SK-N-SH treated with all-trans-retinoic acid at 6 μM for 48 hours (cell line): ENCODE measurements around the gene CIB1.

ENCODE experiments used
- ATAC-seq: fragments of 200-7000 bp; cut with Tn5 transposase; 3 replicates; pipeline ENCODE4 v1.9.1; 2020; ENCODE audit warnings: mild to moderate bottlenecking, moderate library complexity
- ARNTL ChIP-seq: fragments of 450-650 bp; formaldehyde crosslinking; IDR thresholded peaks from 2 replicates; pipeline ENCODE4 v1.5.0; 2020; ENCODE audit warnings: low read depth, mild to moderate bottlenecking, moderate library complexity, borderline replicate concordance
- CSDC2 ChIP-seq: fragments of 250-450 bp; sonication (Bioruptor Pico); IDR thresholded peaks from 2 replicates; pipeline ENCODE4 v1.5.0; 2020; ENCODE audit warnings: mild to moderate bottlenecking, moderate library complexity
- CSRNP3 ChIP-seq: fragments of 250-450 bp; sonication (Bioruptor Pico); IDR thresholded peaks from 2 replicates; pipeline ENCODE4 v1.5.1; 2021; ENCODE audit warnings: mild to moderate bottlenecking, moderate library complexity
- ESRRG ChIP-seq: fragments of 250-450 bp; sonication (Bioruptor Pico); IDR thresholded peaks from 2 replicates; pipeline ENCODE4 v1.6.1; 2021; ENCODE audit warnings: mild to moderate bottlenecking
- GLIS3 ChIP-seq: fragments of 250-450 bp; sonication (Bioruptor Pico); IDR thresholded peaks from 2 replicates; pipeline ENCODE4 v1.5.0; 2020; ENCODE audit warnings: mild to moderate bottlenecking, moderate library complexity
- ISL1 ChIP-seq: fragments of 250-450 bp; sonication (Bioruptor Pico); IDR thresholded peaks from 2 replicates; pipeline ENCODE4 v2.1.2; 2022; ENCODE audit warnings: mild to moderate bottlenecking, moderate library complexity
- OSR1 ChIP-seq: fragments of 250-450 bp; sonication (Bioruptor Pico); IDR thresholded peaks from 2 replicates; pipeline ENCODE4 v1.8.0; 2022; ENCODE audit warnings: moderate library complexity, mild to moderate bottlenecking, inconsistent platforms
- PATZ1 ChIP-seq: fragments of 250-450 bp; sonication (Bioruptor Pico); IDR thresholded peaks from 2 replicates; pipeline ENCODE4 v1.8.0; 2020; ENCODE audit warnings: mild to moderate bottlenecking, moderate library complexity, borderline replicate concordance
- POU6F1 ChIP-seq: fragments of 250-450 bp; sonication (Bioruptor Pico); IDR thresholded peaks from 2 replicates; pipeline ENCODE4 v1.8.0; 2021; ENCODE audit warnings: low read depth, mild to moderate bottlenecking, moderate library complexity, borderline replicate concordance
- PPARA ChIP-seq: fragments of 250-450 bp; sonication (Bioruptor Pico); IDR thresholded peaks from 2 replicates; pipeline ENCODE4 v1.5.0; 2020; ENCODE audit warnings: mild to moderate bottlenecking, borderline replicate concordance
- RARB ChIP-seq: fragments of 250-450 bp; sonication (Bioruptor Pico); IDR thresholded peaks from 2 replicates; pipeline ENCODE4 v1.8.0; 2021; ENCODE audit warnings: mild to moderate bottlenecking, moderate library complexity
- SNAI2 ChIP-seq: fragments of 250-450 bp; sonication (Bioruptor Pico); IDR thresholded peaks from 2 replicates; pipeline ENCODE4 v1.5.0; 2020; ENCODE audit warnings: mild to moderate bottlenecking, moderate library complexity
- TCF4 ChIP-seq: fragments of 250-450 bp; sonication (Bioruptor Pico); IDR thresholded peaks from 2 replicates; pipeline ENCODE4 v1.8.0; 2021; ENCODE audit warnings: mild to moderate bottlenecking, moderate library complexity, borderline replicate concordance
- TOX ChIP-seq: fragments of 250-450 bp; sonication (Bioruptor Pico); IDR thresholded peaks from 2 replicates; pipeline ENCODE4 v1.8.0; 2021; ENCODE audit warnings: mild to moderate bottlenecking, moderate library complexity, borderline replicate concordance
- ZC3H10 ChIP-seq: fragments of 250-450 bp; sonication (Bioruptor Pico); IDR thresholded peaks from 2 replicates; pipeline ENCODE4 v1.5.1; 2021; ENCODE audit warnings: mild to moderate bottlenecking, moderate library complexity
- ZFP3 ChIP-seq: fragments of 250-450 bp; sonication (Bioruptor Pico); IDR thresholded peaks from 2 replicates; pipeline ENCODE4 v1.5.0; 2020; ENCODE audit warnings: mild to moderate bottlenecking, moderate library complexity
- ZFP30 ChIP-seq: fragments of 450-650 bp; formaldehyde crosslinking; IDR thresholded peaks from 2 replicates; pipeline ENCODE4 v1.5.0; 2022; ENCODE audit warnings: mild to moderate bottlenecking, moderate library complexity
- ZNF565 ChIP-seq: fragments of 450-650 bp; formaldehyde crosslinking; conservative IDR thresholded peaks from 2 replicates; pipeline ENCODE4 v1.5.0; 2020; ENCODE audit warnings: low read depth, mild to moderate bottlenecking, moderate library complexity
- ZNF70 ChIP-seq: fragments of 450-650 bp; formaldehyde crosslinking; IDR thresholded peaks from 2 replicates; pipeline ENCODE4 v1.5.0; 2020; ENCODE audit warnings: mild to moderate bottlenecking, moderate library complexity
- TF ChIP-seq, protein P1 (sequence below): fragments of 250-450 bp; sonication (Bioruptor Pico); IDR thresholded peaks from 2 replicates; pipeline ENCODE4 v1.5.0; 2020; ENCODE audit warnings: mild to moderate bottlenecking, moderate library complexity
- TF ChIP-seq, protein P2 (sequence below): fragments of 250-450 bp; sonication (Bioruptor Pico); IDR thresholded peaks from 2 replicates; pipeline ENCODE4 v1.5.1; 2020; ENCODE audit warnings: low read depth, mild to moderate bottlenecking, moderate library complexity

Gene CIB1

GRCh38 chr15:90232941-90233386, 777 bp downstream of the CIB1 start:
- peak; percentile 13 for ATAC-seq
- TF ChIP-seq ZFP30 (CRISPR knock-in tag) (no peak), ZFP3 (no peak), ESRRG (CRISPR knock-in tag) (no peak), POU6F1 (no peak), ISL1 (CRISPR knock-in tag) (no peak), RARB (CRISPR knock-in tag) (no peak), CSDC2 (CRISPR knock-in tag) (no peak), SNAI2 (CRISPR knock-in tag) (no peak), ZNF70 (CRISPR knock-in tag) (no peak), OSR1 (CRISPR knock-in tag) (no peak), PPARA (CRISPR knock-in tag) (no peak), ARNTL (no peak), CSRNP3 (CRISPR knock-in tag) (no peak), ZNF565 (CRISPR knock-in tag) (no peak), TCF4 (no peak), GLIS3 (no peak)
- TF ChIP-seq, protein P1, sequence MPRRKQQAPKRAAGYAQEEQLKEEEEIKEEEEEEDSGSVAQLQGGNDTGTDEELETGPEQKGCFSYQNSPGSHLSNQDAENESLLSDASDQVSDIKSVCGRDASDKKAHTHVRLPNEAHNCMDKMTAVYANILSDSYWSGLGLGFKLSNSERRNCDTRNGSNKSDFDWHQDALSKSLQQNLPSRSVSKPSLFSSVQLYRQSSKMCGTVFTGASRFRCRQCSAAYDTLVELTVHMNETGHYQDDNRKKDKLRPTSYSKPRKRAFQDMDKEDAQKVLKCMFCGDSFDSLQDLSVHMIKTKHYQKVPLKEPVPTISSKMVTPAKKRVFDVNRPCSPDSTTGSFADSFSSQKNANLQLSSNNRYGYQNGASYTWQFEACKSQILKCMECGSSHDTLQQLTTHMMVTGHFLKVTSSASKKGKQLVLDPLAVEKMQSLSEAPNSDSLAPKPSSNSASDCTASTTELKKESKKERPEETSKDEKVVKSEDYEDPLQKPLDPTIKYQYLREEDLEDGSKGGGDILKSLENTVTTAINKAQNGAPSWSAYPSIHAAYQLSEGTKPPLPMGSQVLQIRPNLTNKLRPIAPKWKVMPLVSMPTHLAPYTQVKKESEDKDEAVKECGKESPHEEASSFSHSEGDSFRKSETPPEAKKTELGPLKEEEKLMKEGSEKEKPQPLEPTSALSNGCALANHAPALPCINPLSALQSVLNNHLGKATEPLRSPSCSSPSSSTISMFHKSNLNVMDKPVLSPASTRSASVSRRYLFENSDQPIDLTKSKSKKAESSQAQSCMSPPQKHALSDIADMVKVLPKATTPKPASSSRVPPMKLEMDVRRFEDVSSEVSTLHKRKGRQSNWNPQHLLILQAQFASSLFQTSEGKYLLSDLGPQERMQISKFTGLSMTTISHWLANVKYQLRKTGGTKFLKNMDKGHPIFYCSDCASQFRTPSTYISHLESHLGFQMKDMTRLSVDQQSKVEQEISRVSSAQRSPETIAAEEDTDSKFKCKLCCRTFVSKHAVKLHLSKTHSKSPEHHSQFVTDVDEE, result no peak
- TF ChIP-seq, protein P2, sequence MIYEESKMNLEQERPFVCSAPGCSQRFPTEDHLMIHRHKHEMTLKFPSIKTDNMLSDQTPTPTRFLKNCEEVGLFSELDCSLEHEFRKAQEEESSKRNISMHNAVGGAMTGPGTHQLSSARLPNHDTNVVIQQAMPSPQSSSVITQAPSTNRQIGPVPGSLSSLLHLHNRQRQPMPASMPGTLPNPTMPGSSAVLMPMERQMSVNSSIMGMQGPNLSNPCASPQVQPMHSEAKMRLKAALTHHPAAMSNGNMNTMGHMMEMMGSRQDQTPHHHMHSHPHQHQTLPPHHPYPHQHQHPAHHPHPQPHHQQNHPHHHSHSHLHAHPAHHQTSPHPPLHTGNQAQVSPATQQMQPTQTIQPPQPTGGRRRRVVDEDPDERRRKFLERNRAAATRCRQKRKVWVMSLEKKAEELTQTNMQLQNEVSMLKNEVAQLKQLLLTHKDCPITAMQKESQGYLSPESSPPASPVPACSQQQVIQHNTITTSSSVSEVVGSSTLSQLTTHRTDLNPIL (CRISPR knock-in tag), result no peak

DNA sequence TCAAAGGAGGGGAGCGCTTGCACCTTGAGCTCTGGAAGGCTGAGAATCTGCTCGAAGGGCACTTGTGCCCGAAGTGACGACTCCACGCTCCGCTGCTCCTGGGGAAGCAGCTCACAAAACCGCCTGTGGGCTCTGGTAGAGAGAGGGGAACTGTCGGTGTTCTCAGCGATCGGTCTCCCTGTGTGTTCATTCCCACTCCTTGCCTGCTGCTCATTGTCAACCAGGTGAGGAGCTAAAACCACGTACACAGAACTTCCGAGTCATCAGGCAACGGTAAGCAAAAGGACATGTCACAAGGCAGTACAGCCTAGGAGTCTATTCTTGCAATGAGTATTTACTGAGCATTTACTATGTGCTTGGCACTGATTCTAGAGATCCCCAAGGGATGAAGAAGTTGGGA, 1.5 kb downstream of the CIB1 start:
- TF ChIP-seq ZNF70 (CRISPR knock-in tag), result 0 out of 2 replicates have a peak, but pooled peaks have one; percentile 54
- TF ChIP-seq, protein P1, result no peak
- no peak for ATAC-seq

- ATAC-seq, result no peak
- TF ChIP-seq GLIS3, result no peak
- TF ChIP-seq ZC3H10 (CRISPR knock-in tag), result no peak
- TF ChIP-seq ZFP3, result no peak
- TF ChIP-seq ZFP30 (CRISPR knock-in tag), result no peak
- TF ChIP-seq PPARA (CRISPR knock-in tag), result no peak
- TF ChIP-seq OSR1 (CRISPR knock-in tag), result no peak
- no peak for TF ChIP-seq TOX
- no peak for TF ChIP-seq ZNF70 (CRISPR knock-in tag)
- no peak for TF ChIP-seq PATZ1 (CRISPR knock-in tag)
- no peak for TF ChIP-seq SNAI2 (CRISPR knock-in tag)
- TF ChIP-seq TCF4, result no peak
- no peak for TF ChIP-seq POU6F1
- TF ChIP-seq CSDC2 (CRISPR knock-in tag), result no peak
- TF ChIP-seq ESRRG (CRISPR knock-in tag), result no peak
These were observed 2.4 kb downstream of the CIB1 start for GRCh38 chr15:90231028-90232017.
